Measurements from ENCODE around the gene PTPRH. TPM values are rescaled to one million over a fixed set of nuclear protein-coding genes. Genes with fewer than 3 reads are reported as not detected.

PTPRH gene
- polyA plus RNA-seq, 1 experiment = 4.3 TPM

GRCh38 chr19:55153652-55154264 lies 55.5 kb downstream of the PTPRH start:
- DNase-seq (ENCODE audit: low read depth) = no peak
- no peak for TF ChIP-seq CTCF (IDR thresholded peaks at IDR 0.05; ENCODE audit: insufficient read depth, low read depth, low read length)
- Histone ChIP-seq H3K27me3 (ENCODE audit: control insufficient read depth, insufficient read depth, low read length) (peaks cover 4% of the 10 kb centered on the region), H3K4me3 (ENCODE audit: low read depth, low read length) (no peak overlapping the region), H3K36me3 (ENCODE audit: control insufficient read depth, insufficient read depth, low read length) (no peaks in the 10 kb centered on the region)
- ChIA-PET POLR2A (no interaction called here), CTCF (interaction anchor here (0.8 kb wide), 1 partner anchor 264 kb away, joined by 3 read pairs; no protein-coding TSS in a partner anchor)

GRCh38 chr19:55152017-55152416 lies 57.3 kb downstream of the PTPRH start:
- no peak for DNase-seq (ENCODE audit: low read depth)
- ChIA-PET POLR2A (no interaction called here), CTCF (interaction anchor here (1.1 to 2.2 kb wide), 3 partner anchors 8 to 11 kb away, joined by 4 to 16 read pairs (median 12); no protein-coding TSS in a partner anchor)
- Histone ChIP-seq H3K4me3 (ENCODE audit: low read depth, low read length) (no peak overlapping the region), H3K27me3 (ENCODE audit: control insufficient read depth, insufficient read depth, low read length) (peaks cover 4% of the 10 kb centered on the region), H3K36me3 (ENCODE audit: control insufficient read depth, insufficient read depth, low read length) (no peaks in the 10 kb centered on the region)
- TF ChIP-seq CTCF (IDR thresholded peaks at IDR 0.05; ENCODE audit: insufficient read depth, low read depth, low read length) = no peak

- Histone ChIP-seq H3K4me3 (ENCODE audit: low read depth, low read length) (no peak within 1 kb of the TSS), H3K36me3 (ENCODE audit: control insufficient read depth, insufficient read depth, low read length) (no peaks in the 10 kb centered on the region), H3K27me3 (ENCODE audit: control insufficient read depth, insufficient read depth, low read length) (peaks cover 6% of the 10 kb centered on the region)
- CTCF ChIA-PET = interaction anchor here (1.0 to 1.7 kb wide), 2 partner anchors 17 to 101 kb away, joined by 3 to 4 read pairs; partner anchors contain the start of gene DNAAF3
- no peak for TF ChIP-seq CTCF (IDR thresholded peaks at IDR 0.05; ENCODE audit: insufficient read depth, low read depth, low read length)
- DNase-seq (ENCODE audit: low read depth) = no peak
- POLR2A ChIA-PET = no interaction called here
Observed at GRCh38 chr19:55149078-55150003, 60.0 kb downstream of the PTPRH start, which contains the start of gene TNNT1. TNNT1 (minus strand) TSS chr19:55149206; CDS start chr19:55147157, 2,049 bp downstream.

GRCh38 chr19:55147545-55148251 lies 61.6 kb downstream of the PTPRH start:
- Histone ChIP-seq H3K36me3 (ENCODE audit: control insufficient read depth, insufficient read depth, low read length) (no peaks in the 10 kb centered on the region), H3K4me3 (ENCODE audit: low read depth, low read length) (no peak overlapping the region), H3K27me3 (ENCODE audit: control insufficient read depth, insufficient read depth, low read length) (peaks cover 6% of the 10 kb centered on the region)
- DNase-seq (ENCODE audit: low read depth) = no peak
- ChIA-PET POLR2A (no interaction called here), CTCF (interaction anchor here (0.7 to 2.7 kb wide), 6 partner anchors 12 to 356 kb away, joined by 3 to 11 read pairs (median 6); no protein-coding TSS in a partner anchor)
- no peak for TF ChIP-seq CTCF (IDR thresholded peaks at IDR 0.05; ENCODE audit: insufficient read depth, low read depth, low read length)
